ENCODE data around the gene HP1BP3. TPM values are rescaled to one million over a fixed set of nuclear protein-coding genes. Genes with fewer than 3 reads are reported as not detected.

The HP1BP3 gene, protein sequence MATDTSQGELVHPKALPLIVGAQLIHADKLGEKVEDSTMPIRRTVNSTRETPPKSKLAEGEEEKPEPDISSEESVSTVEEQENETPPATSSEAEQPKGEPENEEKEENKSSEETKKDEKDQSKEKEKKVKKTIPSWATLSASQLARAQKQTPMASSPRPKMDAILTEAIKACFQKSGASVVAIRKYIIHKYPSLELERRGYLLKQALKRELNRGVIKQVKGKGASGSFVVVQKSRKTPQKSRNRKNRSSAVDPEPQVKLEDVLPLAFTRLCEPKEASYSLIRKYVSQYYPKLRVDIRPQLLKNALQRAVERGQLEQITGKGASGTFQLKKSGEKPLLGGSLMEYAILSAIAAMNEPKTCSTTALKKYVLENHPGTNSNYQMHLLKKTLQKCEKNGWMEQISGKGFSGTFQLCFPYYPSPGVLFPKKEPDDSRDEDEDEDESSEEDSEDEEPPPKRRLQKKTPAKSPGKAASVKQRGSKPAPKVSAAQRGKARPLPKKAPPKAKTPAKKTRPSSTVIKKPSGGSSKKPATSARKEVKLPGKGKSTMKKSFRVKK
- 98.9 to 129 TPM (median 121 TPM) in 5 replicates for total RNA-seq (2022; extraction: Qiagen RNA extraction; ENCODE audit: low read depth)

DNA sequence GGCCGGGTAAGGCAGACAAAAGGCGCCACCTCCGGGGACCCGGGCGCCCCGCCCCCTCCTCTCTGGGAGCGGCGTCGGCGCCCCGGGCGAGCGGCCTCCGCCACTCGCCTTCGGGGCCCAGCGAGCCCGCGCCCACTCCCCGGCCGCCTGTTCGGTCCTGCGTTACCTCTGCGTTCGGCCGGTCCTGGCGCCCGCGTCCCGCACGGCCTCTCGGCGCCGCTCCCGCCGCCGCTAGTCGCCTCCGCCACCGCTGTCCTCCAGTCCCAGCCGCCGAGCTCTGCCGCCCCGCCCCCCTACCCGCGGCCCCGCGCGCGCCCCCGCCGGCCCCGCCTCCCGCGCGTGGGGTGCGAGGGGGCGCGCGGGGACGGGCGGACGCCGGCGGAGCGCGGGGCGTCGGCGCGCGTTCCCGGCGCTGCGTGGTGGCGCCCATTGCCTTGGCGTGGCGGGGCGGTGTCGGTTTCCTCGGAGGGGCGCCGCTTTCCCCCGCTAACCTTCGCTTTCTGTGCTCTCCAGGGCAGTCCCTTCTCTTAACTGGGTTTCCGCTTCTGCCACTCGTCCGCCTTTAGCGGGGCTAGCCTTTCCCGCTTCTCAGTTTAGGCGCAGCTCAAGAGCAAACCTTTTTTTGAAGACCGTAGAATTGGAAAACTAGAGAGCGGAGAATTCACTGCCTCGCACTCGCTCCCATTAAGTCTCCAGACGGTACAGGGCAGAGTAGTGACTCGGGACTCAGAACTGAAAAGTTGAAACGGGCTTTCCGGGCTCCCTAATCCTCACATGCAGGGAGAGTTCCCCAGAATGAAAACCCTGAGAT lies at the start of gene HP1BP3:
Gene HP1BP3, minus strand, starts transcription at position 279 of the 811 bp plus-strand sequence. CDS start 6,867 bp downstream, outside the sequence.

DNA sequence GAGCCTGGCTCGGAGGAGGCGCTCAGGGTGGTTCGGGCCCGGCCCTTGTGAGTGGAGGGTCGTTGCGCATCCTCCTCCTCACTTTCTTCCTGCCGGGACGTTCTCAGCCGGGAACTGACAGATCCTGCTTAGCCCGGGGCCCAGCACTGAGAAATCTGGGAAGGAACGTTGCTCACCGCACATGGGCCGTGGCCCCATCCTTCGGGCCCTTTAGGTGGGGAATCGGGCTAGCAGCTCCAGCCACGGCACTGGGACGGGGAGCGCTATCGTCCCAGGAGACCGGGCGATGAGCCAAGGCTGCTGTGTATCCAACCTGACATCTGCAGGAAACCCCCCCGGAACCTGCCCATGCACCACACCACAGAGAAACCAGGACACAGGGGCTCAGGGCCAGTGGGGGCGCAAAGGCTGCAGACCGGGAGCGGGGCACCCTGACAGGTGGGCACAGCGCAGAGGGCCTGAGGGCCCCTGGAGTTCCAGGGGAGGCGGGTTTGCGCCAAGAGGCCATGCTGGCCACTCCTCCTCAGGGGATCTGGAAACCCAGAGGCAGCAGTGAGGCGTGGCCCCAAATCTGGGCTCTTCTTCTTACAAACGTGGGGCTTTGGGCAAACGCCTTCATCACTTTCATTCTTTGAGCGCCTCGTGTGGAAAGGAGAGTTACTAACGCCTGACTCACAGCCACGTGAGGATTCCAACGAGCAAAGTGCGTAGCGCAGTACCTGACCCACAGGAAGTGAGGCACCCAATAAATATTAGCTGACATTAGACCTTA lies 54.3 kb downstream of the HP1BP3 start, which contains the start of gene SH2D5:
Gene SH2D5, minus strand, starts transcription at position 116 of the 772 bp plus-strand sequence. CDS start 4,659 bp downstream, outside the sequence.

DNA sequence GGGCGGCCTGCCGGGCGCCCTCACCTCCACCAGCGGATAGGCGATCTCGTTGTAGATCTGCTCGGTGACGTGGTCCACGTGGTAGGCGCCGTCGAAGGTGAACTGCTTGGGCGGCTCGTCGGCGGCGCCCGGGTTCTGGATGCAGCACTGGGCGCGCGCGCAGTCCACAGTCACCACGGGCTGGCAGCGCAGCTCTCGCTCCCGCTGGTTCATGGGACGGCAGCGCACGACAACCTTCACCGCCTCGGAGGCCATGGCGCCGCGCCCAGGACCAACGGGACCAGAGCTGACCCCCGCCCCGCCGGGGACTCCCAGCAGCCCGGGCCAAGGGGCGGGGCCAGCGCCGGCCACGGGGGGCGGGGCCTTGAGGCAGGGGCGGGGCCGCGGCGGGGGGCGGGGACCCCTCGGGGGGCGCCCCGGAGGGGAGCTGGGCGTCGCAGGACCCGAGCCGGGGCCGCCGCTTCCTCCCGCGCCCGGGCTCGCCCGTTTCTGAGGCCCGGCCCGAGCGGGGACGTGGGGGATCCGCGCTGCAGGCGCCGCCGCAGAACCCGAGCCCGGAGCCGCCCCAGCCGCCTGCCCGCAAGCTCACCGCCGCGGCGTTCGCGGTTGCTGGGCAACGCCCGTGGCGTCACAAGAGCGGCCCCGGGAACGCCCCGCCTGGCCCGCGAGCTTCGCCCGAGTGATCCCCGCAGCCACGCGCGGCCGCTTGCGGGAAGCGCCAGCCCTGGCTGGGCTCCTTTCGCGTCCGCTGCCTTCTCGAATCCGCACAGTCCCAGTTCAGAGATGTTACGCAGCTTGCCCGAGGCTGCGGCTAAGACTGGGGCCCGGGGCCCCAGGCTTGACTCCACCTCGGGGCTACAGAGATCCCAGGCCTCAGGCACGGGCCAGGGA lies 69.4 kb downstream of the HP1BP3 start, which contains the start of gene KIF17:
Gene KIF17, minus strand, starts transcription at position 556 of the 891 bp plus-strand sequence. Its CDS starts 301 bp downstream, at position 255.

Other genes with a start within 250 kb of the HP1BP3 start
- 4.1 to 6.3 TPM (median 5.3 TPM) in 5 replicates for gene FAM43B, start 234.7 kb downstream of the HP1BP3 start, total RNA-seq (2022; extraction: Qiagen RNA extraction; ENCODE audit: low read depth)
- 30.3 to 41.5 TPM (median 34.5 TPM) in 5 replicates for gene CDA, start 198.2 kb downstream of the HP1BP3 start, total RNA-seq (2022; extraction: Qiagen RNA extraction; ENCODE audit: low read depth)
- gene PINK1, start 153.8 kb downstream of the HP1BP3 start, total RNA-seq (2022; extraction: Qiagen RNA extraction; ENCODE audit: low read depth) = 30.1 to 42.2 TPM (median 38.5 TPM) in 5 replicates
- 193 to 207 TPM (median 202 TPM) in 5 replicates for gene DDOST, start 125.9 kb downstream of the HP1BP3 start, total RNA-seq (2022; extraction: Qiagen RNA extraction; ENCODE audit: low read depth)
- 0.99 to 1.4 TPM (median 1.3 TPM) in 5 replicates for gene KIF17, start 69.3 kb downstream of the HP1BP3 start, total RNA-seq (2022; extraction: Qiagen RNA extraction; ENCODE audit: low read depth)
- gene SH2D5, start 54.6 kb downstream of the HP1BP3 start, total RNA-seq (2022; extraction: Qiagen RNA extraction; ENCODE audit: low read depth) = 13.7 to 19.2 TPM (median 16.5 TPM) in 5 replicates